H1 (cell line): ENCODE results near the gene SLC44A1. TPM values are rescaled to one million over a fixed set of nuclear protein-coding genes. Genes with fewer than 3 reads are reported as not detected.

Source experiments
- CTCF ChIA-PET: fragments of 300-600 bp; sonication (Branson Sonifier 250); formaldehyde crosslinking; loops from one replicate; lab custom pipeline; 2021; ENCODE audit not compliant: partially characterized antibody; lab: Charles Lee
- POLR2A ChIA-PET: fragments of 300-600 bp; sonication (Branson Sonifier 250); formaldehyde crosslinking; loops from one replicate; lab custom pipeline; 2021; ENCODE audit warnings: inconsistent platforms; ENCODE audit not compliant: partially characterized antibody; lab: Charles Lee
- DNase-seq, 2 experiments: peaks; one replicate each; pipeline versions ENCODE4 v3.0.0 to v3.0.0-alpha.2; 2010 to 2022; ENCODE audit warnings: low spot score in 2 of 2, low read depth in 1 of 2, mixed read lengths in 1 of 2
- FAIRE-seq: peaks from 2 replicates; lab custom pipeline; 2011; peaks lifted over from hg19 to GRCh38; lab: Jason Lieb, UNC
- H2AFZ ChIP-seq: 2 replicates; pipeline ENCODE4 v1.8.1; 2012; ENCODE audit warnings: low read length, inconsistent platforms
- H2AK5ac ChIP-seq: 2 replicates; pipeline ENCODE4 v1.6.1; 2013; ENCODE audit warnings: low read depth, low read length
- H2BK120ac ChIP-seq: replicated peaks from 2 replicates; pipeline ENCODE3; 2013; ENCODE audit warnings: low read depth, low read length, inconsistent platforms
- H2BK12ac ChIP-seq: 2 replicates; pipeline ENCODE4 v1.6.1; 2013; ENCODE audit warnings: low read depth, low read length
- H2BK15ac ChIP-seq: 2 replicates; pipeline ENCODE4 v1.6.1; 2013; ENCODE audit warnings: low read length
- H2BK20ac ChIP-seq: 2 replicates; pipeline ENCODE4 v1.6.1; 2013; ENCODE audit warnings: low read length
- H2BK5ac ChIP-seq: 2 replicates; pipeline ENCODE4 v1.6.1; 2013; ENCODE audit warnings: low read depth, low read length
- H3K14ac ChIP-seq: 2 replicates; pipeline ENCODE4 v1.6.1; 2013; ENCODE audit warnings: inconsistent platforms; ENCODE audit not compliant: insufficient read length
- H3K18ac ChIP-seq: 2 replicates; pipeline ENCODE4 v1.6.1; 2013; ENCODE audit warnings: low read length; ENCODE audit errors: extremely low read depth
- H3K23ac ChIP-seq: 2 replicates; pipeline ENCODE4 v1.6.1; 2013; ENCODE audit warnings: inconsistent platforms; ENCODE audit not compliant: insufficient read length
- H3K23me2 ChIP-seq: 2 replicates; pipeline ENCODE4 v1.6.1; 2013; ENCODE audit warnings: low read depth, low read length
- H3K27ac ChIP-seq: 2 replicates; pipeline ENCODE4 v1.6.1; 2011; ENCODE audit warnings: low read depth, low read length, inconsistent platforms
- H3K27me3 ChIP-seq, 4 experiments: replicated peaks in 1 of 4; 1 replicate in 1 of 4; 2 replicates in 3 of 4; pipeline versions ENCODE4 v1.6.1 to v1.8.1; 2011 to 2013; ENCODE audit warnings: low read length in 3 of 4, mild to moderate bottlenecking in 3 of 4, inconsistent platforms in 2 of 4, mixed read lengths in 2 of 4, moderate library complexity in 1 of 4; ENCODE audit not compliant: control insufficient read depth in 3 of 4, insufficient read depth in 3 of 4; ENCODE audit errors: extremely low read depth in 1 of 4
- H3K36me3 ChIP-seq, 4 experiments: 2 replicates each; pipeline versions ENCODE4 v1.6.1 to v1.8.1; 2011 to 2013; ENCODE audit warnings: mild to moderate bottlenecking in 4 of 4, low read length in 3 of 4, moderate library complexity in 2 of 4, control low read depth in 1 of 4, inconsistent platforms in 1 of 4; ENCODE audit not compliant: insufficient read depth in 4 of 4, control insufficient read depth in 2 of 4
- H3K4ac ChIP-seq: replicated peaks from 2 replicates; pipeline ENCODE3; 2013; ENCODE audit warnings: low read length, low read depth, mixed read lengths, inconsistent platforms; ENCODE audit not compliant: insufficient read length
- H3K4me1 ChIP-seq, 4 experiments: replicated peaks in 1 of 4; 1 replicate in 1 of 4; 2 replicates in 3 of 4; pipeline versions ENCODE4 v1.6.1 to v1.8.1; 2011 to 2013; ENCODE audit warnings: low read length in 3 of 4, inconsistent platforms in 2 of 4, mixed read lengths in 1 of 4; ENCODE audit not compliant: insufficient read depth in 4 of 4, control insufficient read depth in 3 of 4
- H3K4me2 ChIP-seq, 2 experiments: 2 replicates each; pipeline versions ENCODE4 v1.6.1 to v1.8.1; 2011 to 2013; ENCODE audit warnings: low read depth in 2 of 2, low read length in 2 of 2, control low read depth in 1 of 2, inconsistent platforms in 1 of 2, mild to moderate bottlenecking in 1 of 2; ENCODE audit not compliant: insufficient read depth in 1 of 2
- H3K4me3 ChIP-seq, 4 experiments: fragments of 200-600, 300-600 bp in 1 of 4; sonication (generic), shearing (Covaris generic), sonication (Bioruptor Twin) in 1 of 4; 2 replicates each; pipeline versions ENCODE4 v1.5.1 to v1.8.1; 2011 to 2016; ENCODE audit warnings: low read length in 4 of 4, low read depth in 3 of 4, control low read depth in 2 of 4, inconsistent platforms in 2 of 4, mild to moderate bottlenecking in 2 of 4, mixed read lengths in 1 of 4, moderate library complexity in 1 of 4; ENCODE audit not compliant: insufficient read depth in 2 of 4; ENCODE audit errors: extremely low read depth in 1 of 4
- H3K56ac ChIP-seq: replicated peaks from 2 replicates; pipeline ENCODE3; 2013; ENCODE audit warnings: low read depth, mild to moderate bottlenecking, mixed read lengths, low read length, inconsistent platforms; ENCODE audit not compliant: insufficient read length
- H3K79me1 ChIP-seq: 2 replicates; pipeline ENCODE4 v1.6.1; 2013; ENCODE audit warnings: low read depth, low read length, control low read depth
- H3K79me2 ChIP-seq, 2 experiments: 2 replicates each; pipeline versions ENCODE4 v1.6.1 to v1.8.1; 2012 to 2013; ENCODE audit warnings: low read length in 2 of 2, mild to moderate bottlenecking in 2 of 2, inconsistent platforms in 1 of 2; ENCODE audit not compliant: insufficient read depth in 2 of 2, control insufficient read depth in 1 of 2
- H3K9ac ChIP-seq, 4 experiments: replicated peaks in 1 of 4; 1 replicate in 1 of 4; 2 replicates in 3 of 4; pipeline versions ENCODE4 v1.6.1 to v1.8.1; 2011 to 2013; ENCODE audit warnings: low read depth in 3 of 4, low read length in 3 of 4, control low read depth in 2 of 4, mild to moderate bottlenecking in 2 of 4, moderate library complexity in 2 of 4, inconsistent platforms in 1 of 4; ENCODE audit errors: extremely low read depth in 1 of 4
- H3K9me3 ChIP-seq, 2 experiments: 2 replicates each; pipeline versions ENCODE4 v1.6.1 to v1.8.1; 2012 to 2013; ENCODE audit warnings: mild to moderate bottlenecking in 2 of 2, moderate library complexity in 2 of 2, control low read depth in 1 of 2, inconsistent platforms in 1 of 2, low read depth in 1 of 2, low read length in 1 of 2, mixed read lengths in 1 of 2; ENCODE audit not compliant: insufficient read depth in 2 of 2
- H4K20me1 ChIP-seq, 2 experiments: replicated peaks in 1 of 2; 2 replicates each; pipeline versions ENCODE3 to v1.8.1; 2011 to 2013; ENCODE audit warnings: inconsistent platforms in 2 of 2, low read length in 2 of 2, mild to moderate bottlenecking in 1 of 2; ENCODE audit not compliant: insufficient read depth in 2 of 2, control insufficient read depth in 1 of 2
- H4K5ac ChIP-seq: 2 replicates; pipeline ENCODE4 v1.6.1; 2013; ENCODE audit warnings: low read length, low read depth, mixed read lengths, inconsistent platforms; ENCODE audit not compliant: insufficient read length
- H4K8ac ChIP-seq: 2 replicates; pipeline ENCODE4 v1.8.0; 2013; ENCODE audit warnings: mild to moderate bottlenecking, moderate library complexity, low read length, inconsistent platforms; ENCODE audit not compliant: insufficient read depth; ENCODE audit errors: extremely low read depth
- H4K91ac ChIP-seq: replicated peaks from 2 replicates; pipeline ENCODE3; 2013; ENCODE audit warnings: low read length, mixed read lengths, inconsistent platforms; ENCODE audit not compliant: insufficient read length
- CBX8 ChIP-seq: fragments of 300-800, 300-1000 bp; sonication (generic); IDR thresholded peaks from 2 replicates; pipeline ENCODE4 v1.7.1; 2016; ENCODE audit warnings: low read depth, low read length, borderline replicate concordance
- CREB1 ChIP-seq: IDR thresholded peaks from 2 replicates; pipeline ENCODE4 v1.6.1; 2012; ENCODE audit warnings: inconsistent platforms
- GTF2F1 ChIP-seq: IDR thresholded peaks from 2 replicates; pipeline ENCODE4 v1.6.1; 2012; ENCODE audit warnings: low read depth, low read length, improper control_type of control experiment, borderline replicate concordance
- HDAC6 ChIP-seq: IDR thresholded peaks from one replicate; pipeline ENCODE4 v1.7.1; 2012; ENCODE audit warnings: low read depth, mild to moderate bottlenecking, inconsistent platforms, low read length, moderate library complexity
- JUND ChIP-seq: IDR thresholded peaks from 2 replicates; pipeline ENCODE4 v1.6.1; 2011; ENCODE audit warnings: mild to moderate bottlenecking, improper control_type of control experiment, low read length
- POLR2AphosphoS5 ChIP-seq: IDR thresholded peaks from 2 replicates; pipeline ENCODE4 v1.6.1; 2011; ENCODE audit warnings: low read depth, low read length
- SIN3A ChIP-seq, 2 experiments: IDR thresholded peaks in 1 of 2; conservative IDR thresholded peaks in 1 of 2; 2 replicates each; pipeline ENCODE4 v1.6.1; 2011 to 2012; ENCODE audit warnings: low read length in 2 of 2, improper control_type of control experiment in 1 of 2, low read depth in 1 of 2, mild to moderate bottlenecking in 1 of 2
- SP4 ChIP-seq: IDR thresholded peaks from 2 replicates; pipeline ENCODE4 v1.6.1; 2012; ENCODE audit warnings: low read length, inconsistent platforms
- YY1 ChIP-seq: IDR thresholded peaks from 2 replicates; pipeline ENCODE4 v1.6.1; 2011; ENCODE audit warnings: low read depth, mild to moderate bottlenecking, low read length
- WGBS, 2 experiments: shearing (Covaris generic) in 1 of 2; methylation state at CpG; one replicate each; pipeline versions ENCODE4 v1.1.6 to v1.1.7; 2013 to 2015; ENCODE audit warnings: low lambda C conversion rate in 2 of 2, mixed read lengths in 2 of 2, inconsistent platforms in 1 of 2, low coverage in 1 of 2, missing lambda C conversion rate in 1 of 2; ENCODE audit not compliant: insufficient replicate concordance in 2 of 2, insufficient coverage in 1 of 2, insufficient read length in 1 of 2; ENCODE audit errors: extremely low coverage in 1 of 2, missing lambda C conversion rate in 1 of 2; 5-methylcytosine and 5-hydroxymethylcytosine counted together
- polyA plus RNA-seq, 7 experiments: library from polyadenylated mRNA; depleted of rRNA in 3 of 7; stranded (reverse) in 5 of 7; unstranded in 2 of 7; fragments of >200 nt in 5 of 7; fragments of 200-250 nt in 2 of 7; gene quantifications; 1 replicate in 5 of 7; 2 replicates in 1 of 7; 4 replicates in 1 of 7; pipeline versions ENCODE4 v1.2.1 to v1.2.3, GENCODE V29; 2011 to 2013; ENCODE audit warnings: missing spikeins in 2 of 7, mixed read lengths in 2 of 7
- total RNA-seq: library from RNA; stranded (reverse); fragmentation: NEBNext Ultra II Directional; extraction: Animal tissue kit (Norgen Biotek cat#: 25700); gene quantifications from 2 replicates; pipeline ENCODE4 v1.2.1, GENCODE V29; 2021
- TF ChIP-seq, protein P1 (sequence below): IDR thresholded peaks from 2 replicates; pipeline ENCODE4 v1.6.1; 2011; ENCODE audit warnings: low read depth, mild to moderate bottlenecking, low read length; ENCODE audit not compliant: insufficient read depth

The SLC44A1 gene
- total and polyA plus RNA-seq, 2 of the 8 experiments (the other 6 are each of a cell fraction or from before 2014, with no cell fraction given): 30.5 to 71.2 TPM

DNA sequence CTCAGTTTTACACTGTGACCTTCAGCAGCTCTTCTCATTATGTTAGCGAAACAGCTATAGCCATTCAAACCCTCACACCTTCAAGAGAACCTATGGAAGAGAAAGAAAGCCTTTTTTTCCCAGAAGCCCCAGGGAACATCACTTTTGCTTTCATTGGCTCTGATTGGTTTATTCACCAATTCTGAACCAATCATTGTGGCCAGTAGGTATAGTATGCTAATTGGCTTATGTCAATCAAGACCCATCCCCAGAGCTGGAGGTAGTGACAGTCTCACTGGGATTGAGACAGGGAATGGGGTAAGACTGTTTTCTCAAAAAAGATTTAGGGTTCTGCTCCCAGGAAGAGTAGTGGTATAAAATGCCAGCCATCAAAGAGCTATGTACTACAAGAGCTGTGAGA, 129.3 kb downstream of the SLC44A1 start:
- no peak overlapping the region for H3K27ac ChIP-seq
- no peak overlapping the region for H3K4me3 ChIP-seq
- H2BK12ac ChIP-seq: no peak overlapping the region
- no peaks in the 10 kb centered on the region for H3K27me3 ChIP-seq
- no peak overlapping the region for H2AFZ ChIP-seq
- H4K20me1 ChIP-seq: no peaks in the 10 kb centered on the region
- H2AK5ac ChIP-seq: no peak overlapping the region
- no peak overlapping the region for H2BK20ac ChIP-seq
- no peaks in the 10 kb centered on the region for H3K79me1 ChIP-seq
- no peak overlapping the region for H2BK120ac ChIP-seq
- H3K79me2 ChIP-seq: no peaks in the 10 kb centered on the region
- POLR2A ChIA-PET: interaction anchor here (0.9 to 1.3 kb wide), 3 partner anchors 13 to 131 kb away, joined by 3 read pairs; partner anchors contain the start of gene SLC44A1
- H3K4me1 ChIP-seq: no peaks in the 10 kb centered on the region
- H3K18ac ChIP-seq: no peak overlapping the region
- H3K23me2 ChIP-seq: no peaks in the 10 kb centered on the region; the same call in 1 of the 2 replicates
- DNase-seq (no peak), FAIRE-seq (no peak)
- H2BK5ac ChIP-seq: no peak overlapping the region
- CTCF ChIA-PET: interaction anchor here (0.9 to 4.1 kb wide), 6 partner anchors 13 to 41 kb away, joined by 3 to 11 read pairs (median 4); no protein-coding TSS in a partner anchor
- no peak overlapping the region for H3K4me2 ChIP-seq
- H3K23ac ChIP-seq: no peak overlapping the region
- WGBS, 2 experiments: 100% methylated on average over 1 of the region's 1 CpG; no CpG with 5 or more reads in 1 of the 2 experiments
- no peak overlapping the region for H3K4ac ChIP-seq
- TF ChIP-seq CBX8: no peak
- TF ChIP-seq, protein P1, sequence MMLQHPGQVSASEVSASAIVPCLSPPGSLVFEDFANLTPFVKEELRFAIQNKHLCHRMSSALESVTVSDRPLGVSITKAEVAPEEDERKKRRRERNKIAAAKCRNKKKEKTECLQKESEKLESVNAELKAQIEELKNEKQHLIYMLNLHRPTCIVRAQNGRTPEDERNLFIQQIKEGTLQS: no peak
- no peak for TF ChIP-seq YY1
- TF ChIP-seq SP4: no peak
- no peak for TF ChIP-seq GTF2F1
- no peak for TF ChIP-seq JUND
- TF ChIP-seq POLR2AphosphoS5: no peak
- TF ChIP-seq HDAC6: no peak
- TF ChIP-seq CREB1: no peak
- TF ChIP-seq SIN3A (conservative IDR thresholded peaks at IDR 0.05 in 1 of 2, IDR thresholded peaks at IDR 0.05 in 1 of 2; ENCODE audit: low read depth in 1 of 2, low read length in 2 of 2): no peak
- no peak overlapping the region for H3K56ac ChIP-seq
- H3K36me3 ChIP-seq: peaks cover 6 to 29% (median 14%) of the 10 kb centered on the region in 4 experiments; a peak in 6 of 8 replicates
- H2BK15ac ChIP-seq: no peak overlapping the region
- no peak overlapping the region for H4K8ac ChIP-seq
- no peaks in the 10 kb centered on the region for H3K9me3 ChIP-seq
- no peak overlapping the region for H4K5ac ChIP-seq
- no peak overlapping the region for H3K14ac ChIP-seq
- no peak overlapping the region for H3K9ac ChIP-seq
- H4K91ac ChIP-seq: no peak overlapping the region
